Measurements from ENCODE around the gene CHTOP. TPM values are rescaled to one million over a fixed set of nuclear protein-coding genes. Genes with fewer than 3 reads are reported as not detected.
A peak's percentile ranks its signal among the peaks of the same experiment; 100 is the strongest.

The CHTOP gene
- polyA plus RNA-seq, 1 donor = 99.4 TPM

- DNase-seq = peak in 1 of 2 donors; percentile 38
- Histone ChIP-seq H3K27ac (ENCODE audit: low read length) (peak overlapping the region; percentile 94), H3K27me3 (ENCODE audit: control insufficient read depth, insufficient read depth, low read length) (no peaks in the 10 kb centered on the region), H3K9me3 (ENCODE audit: control insufficient read depth, low read depth, low read length) (peaks cover 4% of the 10 kb centered on the region), H3K36me3 (ENCODE audit: control insufficient read depth, insufficient read depth, low read length) (peaks cover 18% of the 10 kb centered on the region), H3K4me1 (ENCODE audit: control insufficient read depth, insufficient read depth, low read length) (peaks cover 63% of the 10 kb centered on the region), H3K4me3 (ENCODE audit: low read length) (peak overlapping the region; percentile 76)
- WGBS (ENCODE audit: insufficient coverage, low lambda C conversion rate) = no CpG with 5 or more reads among the region's 1 CpG
Measured at GRCh38 chr1:153611356-153611755, 22.5 kb upstream of the CHTOP start.

- WGBS (ENCODE audit: insufficient coverage, low lambda C conversion rate) = no CpG with 5 or more reads among the region's 11 CpGs
- H3K4me3 ChIP-seq (ENCODE audit: low read length) = peak overlapping the region; percentile 76
- peak in 1 of 2 donors; percentile 66 for DNase-seq
Measured at GRCh38 chr1:153612111-153612754, 21.6 kb upstream of the CHTOP start.

GRCh38 chr1:153612755-153613331 is 21.0 kb upstream of the CHTOP start, which contains the start of gene S100A16:
TSS of gene S100A16 (minus strand) at chr1:153613137. CDS start at chr1:153608151, 4,986 bp downstream.
- Histone ChIP-seq H3K27me3 (ENCODE audit: control insufficient read depth, insufficient read depth, low read length) (no peaks in the 10 kb centered on the region), H3K36me3 (ENCODE audit: control insufficient read depth, insufficient read depth, low read length) (peaks cover 3% of the 10 kb centered on the region), H3K4me3 (ENCODE audit: low read length) (peak within 1 kb of the TSS; percentile 76), H3K27ac (ENCODE audit: low read length) (peak within 1 kb of the TSS; percentile 94), H3K9me3 (ENCODE audit: control insufficient read depth, low read depth, low read length) (peaks cover 4% of the 10 kb centered on the region), H3K4me1 (ENCODE audit: control insufficient read depth, insufficient read depth, low read length) (peaks cover 75% of the 10 kb centered on the region)
- no CpG with 5 or more reads among the region's 9 CpGs for WGBS (ENCODE audit: insufficient coverage, low lambda C conversion rate)
- DNase-seq = peak; percentile 81 to 94

More at GRCh38 chr1:153612111-153612754, 21.6 kb upstream of the CHTOP start:
- Histone ChIP-seq H3K4me1 (ENCODE audit: control insufficient read depth, insufficient read depth, low read length) (peaks cover 72% of the 10 kb centered on the region), H3K9me3 (ENCODE audit: control insufficient read depth, low read depth, low read length) (peaks cover 4% of the 10 kb centered on the region), H3K27me3 (ENCODE audit: control insufficient read depth, insufficient read depth, low read length) (no peaks in the 10 kb centered on the region), H3K27ac (ENCODE audit: low read length) (peak overlapping the region; percentile 94), H3K36me3 (ENCODE audit: control insufficient read depth, insufficient read depth, low read length) (peaks cover 10% of the 10 kb centered on the region)

GRCh38 chr1:153613406-153613805 is 20.5 kb upstream of the CHTOP start:
- Histone ChIP-seq H3K9me3 (ENCODE audit: control insufficient read depth, low read depth, low read length) (no peaks in the 10 kb centered on the region), H3K27ac (ENCODE audit: low read length) (peak overlapping the region; percentile 94), H3K36me3 (ENCODE audit: control insufficient read depth, insufficient read depth, low read length) (no peaks in the 10 kb centered on the region), H3K27me3 (ENCODE audit: control insufficient read depth, insufficient read depth, low read length) (no peaks in the 10 kb centered on the region), H3K4me1 (ENCODE audit: control insufficient read depth, insufficient read depth, low read length) (peaks cover 70% of the 10 kb centered on the region), H3K4me3 (ENCODE audit: low read length) (peak overlapping the region; percentile 76)
- no CpG with 5 or more reads among the region's 5 CpGs for WGBS (ENCODE audit: insufficient coverage, low lambda C conversion rate)
- no peak for DNase-seq

- H3K27ac ChIP-seq (ENCODE audit: low read length) = peak overlapping the region; percentile 8
- WGBS (ENCODE audit: insufficient coverage, low lambda C conversion rate) = 67% methylated on average over 1 of the region's 2 CpGs
- H3K4me3 ChIP-seq (ENCODE audit: low read length) = peak overlapping the region; percentile 65
Measured at GRCh38 chr1:153614189-153614900, 19.5 kb upstream of the CHTOP start.

GRCh38 chr1:153614906-153615305 is 19.0 kb upstream of the CHTOP start:
- H3K4me3 ChIP-seq (ENCODE audit: low read length) = peak overlapping the region; percentile 65
- H3K36me3 ChIP-seq (ENCODE audit: control insufficient read depth, insufficient read depth, low read length) = peaks cover 4% of the 10 kb centered on the region
- DNase-seq = no peak
- H3K27me3 ChIP-seq (ENCODE audit: control insufficient read depth, insufficient read depth, low read length) = no peaks in the 10 kb centered on the region
- peaks cover 57% of the 10 kb centered on the region for H3K4me1 ChIP-seq (ENCODE audit: control insufficient read depth, insufficient read depth, low read length)
- WGBS (ENCODE audit: insufficient coverage, low lambda C conversion rate) = no CpG with 5 or more reads among the region's 7 CpGs
- H3K27ac ChIP-seq (ENCODE audit: low read length) = peak overlapping the region; percentile 8
- H3K9me3 ChIP-seq (ENCODE audit: control insufficient read depth, low read depth, low read length) = no peaks in the 10 kb centered on the region

More at GRCh38 chr1:153614189-153614900, 19.5 kb upstream of the CHTOP start:
- no peaks in the 10 kb centered on the region for H3K9me3 ChIP-seq (ENCODE audit: control insufficient read depth, low read depth, low read length)
- H3K36me3 ChIP-seq (ENCODE audit: control insufficient read depth, insufficient read depth, low read length) = peaks cover 4% of the 10 kb centered on the region
- peaks cover 62% of the 10 kb centered on the region for H3K4me1 ChIP-seq (ENCODE audit: control insufficient read depth, insufficient read depth, low read length)
- no peaks in the 10 kb centered on the region for H3K27me3 ChIP-seq (ENCODE audit: control insufficient read depth, insufficient read depth, low read length)
- peak in 1 of 2 donors; percentile 46 for DNase-seq

GRCh38 chr1:153615406-153615805 is 18.5 kb upstream of the CHTOP start:
- no peak for DNase-seq
- no peaks in the 10 kb centered on the region for H3K27me3 ChIP-seq (ENCODE audit: control insufficient read depth, insufficient read depth, low read length)
- H3K4me3 ChIP-seq (ENCODE audit: low read length) = peak overlapping the region; percentile 65
- H3K9me3 ChIP-seq (ENCODE audit: control insufficient read depth, low read depth, low read length) = no peaks in the 10 kb centered on the region
- H3K4me1 ChIP-seq (ENCODE audit: control insufficient read depth, insufficient read depth, low read length) = peaks cover 52% of the 10 kb centered on the region
- no CpG with 5 or more reads among the region's 2 CpGs for WGBS (ENCODE audit: insufficient coverage, low lambda C conversion rate)
- H3K36me3 ChIP-seq (ENCODE audit: control insufficient read depth, insufficient read depth, low read length) = peaks cover 4% of the 10 kb centered on the region
- H3K27ac ChIP-seq (ENCODE audit: low read length) = peak overlapping the region; percentile 94

- Histone ChIP-seq H3K4me1 (ENCODE audit: control insufficient read depth, insufficient read depth, low read length) (peaks cover 44% of the 10 kb centered on the region), H3K36me3 (ENCODE audit: control insufficient read depth, insufficient read depth, low read length) (peaks cover 4% of the 10 kb centered on the region), H3K27ac (ENCODE audit: low read length) (peak within 1 kb of the TSS; percentile 94), H3K9me3 (ENCODE audit: control insufficient read depth, low read depth, low read length) (no peaks in the 10 kb centered on the region), H3K4me3 (ENCODE audit: low read length) (peak within 1 kb of the TSS; percentile 65), H3K27me3 (ENCODE audit: control insufficient read depth, insufficient read depth, low read length) (no peaks in the 10 kb centered on the region)
- peak; percentile 95 to 97 for DNase-seq
- no CpG with 5 or more reads among the region's 10 CpGs for WGBS (ENCODE audit: insufficient coverage, low lambda C conversion rate)
Measured at GRCh38 chr1:153616144-153616916, 17.5 kb upstream of the CHTOP start, which contains the start of gene S100A14. TSS of gene S100A14 (minus strand) at chr1:153616325. CDS start at chr1:153615858, 467 bp downstream.

GRCh38 chr1:153616917-153617311 is 17.0 kb upstream of the CHTOP start:
- DNase-seq = no peak
- Histone ChIP-seq H3K4me3 (ENCODE audit: low read length) (no peak overlapping the region), H3K27ac (ENCODE audit: low read length) (peak overlapping the region; percentile 94), H3K27me3 (ENCODE audit: control insufficient read depth, insufficient read depth, low read length) (no peaks in the 10 kb centered on the region), H3K4me1 (ENCODE audit: control insufficient read depth, insufficient read depth, low read length) (peaks cover 41% of the 10 kb centered on the region), H3K9me3 (ENCODE audit: control insufficient read depth, low read depth, low read length) (no peaks in the 10 kb centered on the region), H3K36me3 (ENCODE audit: control insufficient read depth, insufficient read depth, low read length) (peaks cover 4% of the 10 kb centered on the region)
- 40% methylated on average over 1 of the region's 5 CpGs for WGBS (ENCODE audit: insufficient coverage, low lambda C conversion rate)

GRCh38 chr1:153617663-153618062 is 16.2 kb upstream of the CHTOP start:
- H3K36me3 ChIP-seq (ENCODE audit: control insufficient read depth, insufficient read depth, low read length) = peaks cover 4% of the 10 kb centered on the region
- H3K27ac ChIP-seq (ENCODE audit: low read length) = peak overlapping the region; percentile 94
- no peaks in the 10 kb centered on the region for H3K9me3 ChIP-seq (ENCODE audit: control insufficient read depth, low read depth, low read length)
- no peak overlapping the region for H3K4me3 ChIP-seq (ENCODE audit: low read length)
- H3K27me3 ChIP-seq (ENCODE audit: control insufficient read depth, insufficient read depth, low read length) = no peaks in the 10 kb centered on the region
- no CpG with 5 or more reads among the region's 6 CpGs for WGBS (ENCODE audit: insufficient coverage, low lambda C conversion rate)
- peaks cover 41% of the 10 kb centered on the region for H3K4me1 ChIP-seq (ENCODE audit: control insufficient read depth, insufficient read depth, low read length)
- DNase-seq = peak; percentile 58 to 68

Data from large intestine (tissue), 3 donors.